ENCODE data around the gene SLC12A7. TPM values are rescaled to one million over a fixed set of nuclear protein-coding genes. Genes with fewer than 3 reads are reported as not detected.

Gene SLC12A7
- total and polyA plus RNA-seq, 9 of the 15 experiments (the other 6 are each of a cell fraction or from before 2014, with no cell fraction given), result 0.01 to 3.1 (median 0.56) TPM

- FAIRE-seq, result no peak
- ChIA-PET CTCF (ENCODE audit: low intra/inter-chr PET ratio) (interaction anchor here (1.3 kb wide), 1 partner anchor 87 kb away, joined by 6 read pairs; no protein-coding TSS in a partner anchor), POLR2A (interaction anchor here (0.5 to 1.7 kb wide), 2 partner anchors 8 to 23 kb away, joined by 4 to 5 read pairs; no protein-coding TSS in a partner anchor)
- Histone ChIP-seq H3K9ac (ENCODE audit: insufficient read depth in 1 of 2, low read depth in 2 of 2, low read length in 2 of 2) (no peak overlapping the region), H2AFZ (ENCODE audit: low read depth, low read length) (no peak overlapping the region), H3K79me2 (ENCODE audit: control insufficient read depth, insufficient read depth, low read length) (no peaks in the 10 kb centered on the region), H4K20me1 (replicated peaks; ENCODE audit: control insufficient read depth, insufficient read depth, low read length) (peaks cover 46% of the 10 kb centered on the region), H3K9me1 (ENCODE audit: control insufficient read depth, insufficient read depth, low read length) (no peaks in the 10 kb centered on the region), H3K4me3 (no peak overlapping the region), H3K9me3 (replicated peaks; ENCODE audit: control insufficient read depth, insufficient read depth, low read depth, low read length) (no peaks in the 10 kb centered on the region), H3K4me1 (replicated peaks in 1 of 2; ENCODE audit: control insufficient read depth in 2 of 2, insufficient read depth in 2 of 2, low read length in 2 of 2) (peaks cover 0 to 34% of the 10 kb centered on the region in 2 experiments; a peak in 2 of 5 replicates), H3K27me3 (ENCODE audit: control insufficient read depth in 2 of 2, insufficient read depth in 2 of 2, low read length in 2 of 2) (peaks cover 45 to 87% of the 10 kb centered on the region in 2 experiments), H3K4me2 (ENCODE audit: insufficient read depth, low read length) (no peak overlapping the region), H3K36me3 (ENCODE audit: control insufficient read depth, insufficient read depth, low read length) (no peaks in the 10 kb centered on the region), H3K27ac (ENCODE audit: extremely low read depth, low read depth, low read length) (no peak overlapping the region)
- in situ Hi-C loops (cut with MboI) (no loop called here), intact Hi-C loops (cut with micrococcal nuclease) (loop anchor here (2.0 kb wide), 1 partner anchor 88 kb away; no protein-coding TSS in a partner anchor)
- WGBS (ENCODE audit: insufficient coverage, low coverage, missing lambda C conversion rate), result 8% methylated on average over 11 of the region's 11 CpGs
- peak; percentile 72 for ATAC-seq
- BruUV-seq (replicated peaks), result no TSS peak
- DNase-seq (ENCODE audit: extremely low read depth in 1 of 4, low spot score in 3 of 4), result peak; percentile 66 to 88 (median 84)
- no peak for TF ChIP-seq ATF1 (CRISPR knock-in tag; IDR thresholded peaks at IDR 0.05)
- no peak for TF ChIP-seq ATF1 (tag; IDR thresholded peaks at IDR 0.05)
- TF ChIP-seq CTCF (IDR thresholded peaks at IDR 0.05 in 2 of 3, conservative IDR thresholded peaks at IDR 0.05 in 1 of 3; ENCODE audit: insufficient read depth in 2 of 3, low read depth in 1 of 3, low read length in 3 of 3), result peak; percentile 74 to 83 (median 77)
- no peak for TF ChIP-seq ZBTB2 (IDR thresholded peaks at IDR 0.05)
- no peak for TF ChIP-seq SMARCA5 (IDR thresholded peaks at IDR 0.05)
- TF ChIP-seq ZBTB7A (IDR thresholded peaks at IDR 0.05; ENCODE audit: borderline replicate concordance, control insufficient read depth, low read depth, low read length), result peak; percentile 46; the same call in 1 of the 2 replicates
- TF ChIP-seq SMC3 (conservative IDR thresholded peaks at IDR 0.05; ENCODE audit: insufficient read depth, low read depth, low read length), result 0 out of 2 replicates have a peak, but pooled peaks have one; percentile 41
- TF ChIP-seq MLX (CRISPR knock-in tag; conservative IDR thresholded peaks at IDR 0.05), result no peak
- peak; percentile 48; the same call in 1 of the 2 replicates for TF ChIP-seq REST (IDR thresholded peaks at IDR 0.05; ENCODE audit: borderline replicate concordance)
- TF ChIP-seq REST (CRISPR knock-in tag; IDR thresholded peaks at IDR 0.05; ENCODE audit: low read depth), result no peak
Observed at GRCh38 chr5:1011226-1011631, 100.6 kb downstream of the SLC12A7 start.

All from K562 (cell line).